ENCODE results near the gene TBPL2. TPM values are rescaled to one million over a fixed set of nuclear protein-coding genes. Genes with fewer than 3 reads are reported as not detected.

The TBPL2 gene
- total RNA-seq, 1 experiment from 2014 or later = not detected

Other genes with a start within 250 kb of the TBPL2 start
- 60.1 and 74.7 TPM in 2 replicates for gene DLGAP5, start 249.0 kb downstream of the TBPL2 start, total RNA-seq (2014; rRNA removed; shearing (Covaris generic))
- gene FBXO34, start 169.2 kb downstream of the TBPL2 start, total RNA-seq (2014; rRNA removed; shearing (Covaris generic)) = 14.1 and 17.3 TPM in 2 replicates
- gene ATG14, start 28.8 kb downstream of the TBPL2 start, total RNA-seq (2014; rRNA removed; shearing (Covaris generic)) = 5.7 and 6.4 TPM in 2 replicates
- gene KTN1, start 139.6 kb upstream of the TBPL2 start, total RNA-seq (2014; rRNA removed; shearing (Covaris generic)) = 75.7 and 77.4 TPM in 2 replicates

Data from H4 (cell line).